ENCODE measurements around the gene LCMT1. TPM values are rescaled to one million over a fixed set of nuclear protein-coding genes. Genes with fewer than 3 reads are reported as not detected.
"Not testable (repeated sequence)": the region's sequence is repeated elsewhere in the genome, so short reads cannot be mapped to it uniquely, and the experiment has no call there.

Gene LCMT1
- total RNA-seq (40.8 and 49.6 TPM in 2 replicates), polyA plus RNA-seq (45.8 and 49.0 TPM in 2 replicates), polyA minus RNA-seq (ENCODE audit: low replicate concordance) (42.0 and 69.9 TPM in 2 replicates)
- 40.5 and 41.8 TPM in 2 replicates for polyA plus RNA-seq (2012)

DNA sequence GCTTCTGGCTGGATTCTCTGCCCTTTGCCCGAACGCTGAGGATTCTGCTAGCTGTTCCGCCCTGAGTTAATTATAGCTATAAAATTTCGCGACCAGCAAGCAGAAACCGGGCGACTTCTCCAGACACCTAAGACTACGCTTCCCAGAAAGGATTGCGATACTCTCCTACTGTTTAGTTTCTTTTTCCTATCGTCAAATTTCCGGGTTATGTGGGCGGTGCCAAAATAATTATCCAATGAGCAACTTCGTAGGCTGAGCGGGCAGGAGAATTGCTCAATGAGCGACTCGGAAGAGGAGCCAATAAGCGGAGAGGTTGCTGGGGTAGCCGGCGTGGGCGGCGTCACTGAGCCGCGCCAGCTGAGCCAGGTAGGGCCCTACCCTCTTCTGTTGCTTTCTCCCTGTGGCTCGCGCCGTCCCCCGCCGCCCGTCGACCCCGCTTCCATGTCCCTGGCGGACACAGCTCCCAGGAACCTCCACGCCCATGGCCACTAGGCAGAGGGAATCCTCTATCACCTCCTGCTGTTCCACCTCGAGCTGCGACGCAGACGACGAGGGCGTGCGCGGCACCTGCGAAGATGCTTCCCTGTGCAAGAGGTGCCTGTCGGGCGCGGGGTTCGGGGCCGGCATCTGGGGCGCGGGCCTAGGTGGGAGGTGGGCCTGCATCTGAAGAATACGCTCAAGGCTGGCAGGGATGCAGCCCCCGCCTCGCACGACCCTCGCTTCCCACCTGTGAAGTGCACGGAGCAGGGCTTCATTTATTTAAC is at the start of gene LCMT1:
Gene LCMT1 (plus strand): TSS at position 340 of the 764 bp plus-strand sequence. CDS start 142 bp downstream, at position 482.
- TF ChIP-seq EZH2 (IDR thresholded peaks at IDR 0.05; ENCODE audit: low read length, missing control alignments) = no peak
- TF ChIP-seq CTCF (conservative IDR thresholded peaks at IDR 0.05 in 1 of 2, IDR thresholded peaks at IDR 0.05 in 1 of 2; ENCODE audit: low read depth in 1 of 2, low read length in 2 of 2) = no peak
- peaks cover 29% of the 10 kb centered on the region for H3K79me2 ChIP-seq (ENCODE audit: control insufficient read depth, insufficient read depth, low read length)
- H3K27me3 ChIP-seq (ENCODE audit: control insufficient read depth, insufficient read depth, low read length) = no peaks in the 10 kb centered on the region
- H3K4me2 ChIP-seq (ENCODE audit: extremely low read depth, insufficient read depth, low read length) = peak within 1 kb of the TSS; percentile 93
- H4K20me1 ChIP-seq (ENCODE audit: control insufficient read depth, extremely low read depth, insufficient read depth, low read length) = no peaks in the 10 kb centered on the region
- H3K9me3 ChIP-seq (ENCODE audit: control insufficient read depth, insufficient read depth, low read depth, low read length) = no peaks in the 10 kb centered on the region
- H3K36me3 ChIP-seq (ENCODE audit: control insufficient read depth, insufficient read depth, low read length) = no peaks in the 10 kb centered on the region
- H3K4me1 ChIP-seq (ENCODE audit: control insufficient read depth, extremely low read depth, insufficient read depth, low read length) = peaks cover 10% of the 10 kb centered on the region
- H2AFZ ChIP-seq (ENCODE audit: low read length) = peak within 1 kb of the TSS; percentile 92
- H3K27ac ChIP-seq (ENCODE audit: insufficient read depth, low read length) = peak within 1 kb of the TSS; percentile 82
- peak within 1 kb of the TSS; percentile 76 for H3K9ac ChIP-seq (ENCODE audit: insufficient read depth, low read length)
- peak within 1 kb of the TSS; percentile 86 to 90 (median 88) for H3K4me3 ChIP-seq (replicated peaks in 1 of 4; ENCODE audit: control extremely low read depth in 1 of 4, insufficient read depth in 1 of 4, low read depth in 3 of 4, low read length in 4 of 4)
- DNase-seq (ENCODE audit: low read depth in 2 of 2) = peak; percentile 97 to 98

DNA sequence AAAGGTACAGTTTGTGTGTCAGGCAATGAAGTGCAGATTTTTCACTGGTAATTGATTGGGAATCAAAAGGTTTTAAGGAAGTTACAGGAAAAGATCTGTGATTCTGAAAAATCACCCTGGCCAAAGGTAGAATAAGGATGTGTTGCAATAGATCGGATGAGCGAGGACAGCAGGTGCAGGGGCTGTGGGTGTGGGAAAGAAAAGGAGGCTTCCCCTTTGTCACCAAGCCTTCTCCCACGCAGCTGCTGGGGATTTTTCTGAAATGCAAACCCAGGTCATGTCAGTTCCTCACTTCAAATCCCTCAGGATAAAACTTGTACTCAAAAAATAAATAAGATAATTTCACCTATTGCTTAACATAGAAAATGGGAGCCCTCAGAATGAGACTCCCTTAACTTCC is 48.4 kb upstream of the LCMT1 start:
- Histone ChIP-seq H3K4me2 (ENCODE audit: extremely low read depth, insufficient read depth, low read length) (no peak overlapping the region), H3K79me2 (ENCODE audit: control insufficient read depth, insufficient read depth, low read length) (no peaks in the 10 kb centered on the region), H3K27me3 (ENCODE audit: control insufficient read depth, insufficient read depth, low read length) (no peaks in the 10 kb centered on the region), H3K4me3 (replicated peaks in 1 of 4; ENCODE audit: control extremely low read depth in 1 of 4, insufficient read depth in 1 of 4, low read depth in 3 of 4, low read length in 4 of 4) (no peak overlapping the region), H3K9ac (ENCODE audit: insufficient read depth, low read length) (no peak overlapping the region), H4K20me1 (ENCODE audit: control insufficient read depth, extremely low read depth, insufficient read depth, low read length) (no peaks in the 10 kb centered on the region), H3K9me3 (ENCODE audit: control insufficient read depth, insufficient read depth, low read depth, low read length) (no peaks in the 10 kb centered on the region), H3K4me1 (ENCODE audit: control insufficient read depth, extremely low read depth, insufficient read depth, low read length) (no peaks in the 10 kb centered on the region), H3K27ac (ENCODE audit: insufficient read depth, low read length) (no peak overlapping the region), H3K36me3 (ENCODE audit: control insufficient read depth, insufficient read depth, low read length) (no peaks in the 10 kb centered on the region), H2AFZ (ENCODE audit: low read length) (no peak overlapping the region)
- DNase-seq (ENCODE audit: low read depth in 2 of 2) = no peak
- TF ChIP-seq EZH2 (IDR thresholded peaks at IDR 0.05; ENCODE audit: low read length, missing control alignments) (no peak), CTCF (conservative IDR thresholded peaks at IDR 0.05 in 1 of 2, IDR thresholded peaks at IDR 0.05 in 1 of 2; ENCODE audit: low read depth in 1 of 2, low read length in 2 of 2) (no peak)

GRCh38 chr16:25063865-25064264 is 47.7 kb upstream of the LCMT1 start:
- Histone ChIP-seq H3K27me3 (ENCODE audit: control insufficient read depth, insufficient read depth, low read length) (no peaks in the 10 kb centered on the region), H3K4me2 (ENCODE audit: extremely low read depth, insufficient read depth, low read length) (no peak overlapping the region), H4K20me1 (ENCODE audit: control insufficient read depth, extremely low read depth, insufficient read depth, low read length) (no peaks in the 10 kb centered on the region), H3K79me2 (ENCODE audit: control insufficient read depth, insufficient read depth, low read length) (no peaks in the 10 kb centered on the region), H3K36me3 (ENCODE audit: control insufficient read depth, insufficient read depth, low read length) (no peaks in the 10 kb centered on the region), H3K9ac (ENCODE audit: insufficient read depth, low read length) (no peak overlapping the region), H3K4me1 (ENCODE audit: control insufficient read depth, extremely low read depth, insufficient read depth, low read length) (no peaks in the 10 kb centered on the region), H3K27ac (ENCODE audit: insufficient read depth, low read length) (no peak overlapping the region), H3K9me3 (ENCODE audit: control insufficient read depth, insufficient read depth, low read depth, low read length) (no peaks in the 10 kb centered on the region), H3K4me3 (replicated peaks in 1 of 4; ENCODE audit: control extremely low read depth in 1 of 4, insufficient read depth in 1 of 4, low read depth in 3 of 4, low read length in 4 of 4) (no peak overlapping the region), H2AFZ (ENCODE audit: low read length) (no peak overlapping the region)
- peak in 1 of 2 donors; percentile 81 for DNase-seq (ENCODE audit: low read depth in 2 of 2)
- no peak for TF ChIP-seq CTCF (conservative IDR thresholded peaks at IDR 0.05 in 1 of 2, IDR thresholded peaks at IDR 0.05 in 1 of 2; ENCODE audit: low read depth in 1 of 2, low read length in 2 of 2)
- TF ChIP-seq EZH2 (IDR thresholded peaks at IDR 0.05; ENCODE audit: low read length, missing control alignments) = no peak

- not testable (repeated sequence) for H3K36me3 ChIP-seq (ENCODE audit: control insufficient read depth, insufficient read depth, low read length); H3K4me1 ChIP-seq (ENCODE audit: control insufficient read depth, extremely low read depth, insufficient read depth, low read length); H3K4me2 ChIP-seq (ENCODE audit: extremely low read depth, insufficient read depth, low read length); H3K4me3 ChIP-seq (replicated peaks in 1 of 4; ENCODE audit: control extremely low read depth in 1 of 4, insufficient read depth in 1 of 4, low read depth in 3 of 4, low read length in 4 of 4); H2AFZ ChIP-seq (ENCODE audit: low read length); H4K20me1 ChIP-seq (ENCODE audit: control insufficient read depth, extremely low read depth, insufficient read depth, low read length); H3K9me3 ChIP-seq (ENCODE audit: control insufficient read depth, insufficient read depth, low read depth, low read length); H3K27ac ChIP-seq (ENCODE audit: insufficient read depth, low read length); H3K9ac ChIP-seq (ENCODE audit: insufficient read depth, low read length); DNase-seq (ENCODE audit: low read depth in 2 of 2); H3K79me2 ChIP-seq (ENCODE audit: control insufficient read depth, insufficient read depth, low read length); H3K27me3 ChIP-seq (ENCODE audit: control insufficient read depth, insufficient read depth, low read length)
Measured at GRCh38 chr16:25064281-25064680, 47.3 kb upstream of the LCMT1 start.
